Mesendoderm (in vitro differentiated cells): ENCODE results near the gene MRPL1.

ENCODE experiments used
- DNase-seq: peaks from one replicate; pipeline ENCODE4 v3.0.0; 2013
- H2AK5ac ChIP-seq: 2 replicates; pipeline ENCODE4 v1.6.1; 2013; ENCODE audit warnings: low read length, inconsistent platforms
- H2BK120ac ChIP-seq: 2 replicates; pipeline ENCODE4 v1.6.1; 2013; ENCODE audit warnings: low read depth, mild to moderate bottlenecking, low read length, moderate library complexity, mixed read lengths
- H2BK15ac ChIP-seq: replicated peaks from 2 replicates; pipeline ENCODE4 v1.6.1; 2013; ENCODE audit warnings: low read depth, mild to moderate bottlenecking, moderate library complexity
- H2BK5ac ChIP-seq: 2 replicates; pipeline ENCODE4 v1.6.1; 2013; ENCODE audit warnings: low read length, inconsistent platforms
- H3K18ac ChIP-seq: 2 replicates; pipeline ENCODE4 v1.6.1; 2013; ENCODE audit warnings: mild to moderate bottlenecking, low read length, mixed read lengths
- H3K23ac ChIP-seq: one replicate; pipeline ENCODE4 v1.6.1; 2013; ENCODE audit warnings: low read length
- H3K27ac ChIP-seq: 2 replicates; pipeline ENCODE4 v1.5.1; 2013; ENCODE audit warnings: low read depth, mild to moderate bottlenecking, inconsistent platforms, low read length, moderate library complexity
- H3K27me3 ChIP-seq: 2 replicates; pipeline ENCODE4 v1.6.1; 2013; ENCODE audit warnings: low read length, control low read depth, mild to moderate bottlenecking, inconsistent platforms; ENCODE audit not compliant: insufficient read depth, poor library complexity
- H3K36me3 ChIP-seq: 2 replicates; pipeline ENCODE4 v1.6.1; 2013; ENCODE audit warnings: low read length, inconsistent platforms; ENCODE audit not compliant: control insufficient read depth, insufficient read depth
- H3K4ac ChIP-seq: one replicate; pipeline ENCODE4 v1.6.1; 2013; ENCODE audit warnings: low read depth, mild to moderate bottlenecking, low read length, moderate library complexity
- H3K4me1 ChIP-seq: 2 replicates; pipeline ENCODE4 v1.6.1; 2013; ENCODE audit warnings: low read depth, low read length, inconsistent platforms; ENCODE audit not compliant: control insufficient read depth
- H3K4me2 ChIP-seq: 2 replicates; pipeline ENCODE4 v1.6.1; 2013; ENCODE audit warnings: low read length
- H3K4me3 ChIP-seq: 2 replicates; pipeline ENCODE4 v1.5.1; 2013; ENCODE audit warnings: mild to moderate bottlenecking, low read length
- H3K56ac ChIP-seq: one replicate; pipeline ENCODE4 v1.6.1; 2013; ENCODE audit warnings: low read length
- H3K79me1 ChIP-seq: 2 replicates; pipeline ENCODE4 v1.6.1; 2013; ENCODE audit warnings: low read length, inconsistent platforms
- H3K79me2 ChIP-seq: 2 replicates; pipeline ENCODE4 v1.6.1; 2013; ENCODE audit warnings: mild to moderate bottlenecking, low read length; ENCODE audit not compliant: control insufficient read depth, insufficient read depth
- H3K9ac ChIP-seq: 2 replicates; pipeline ENCODE4 v1.6.1; 2013; ENCODE audit warnings: low read length, inconsistent platforms
- H4K5ac ChIP-seq: one replicate; pipeline ENCODE4 v1.6.1; 2013; ENCODE audit warnings: low read length
- H4K8ac ChIP-seq: one replicate; pipeline ENCODE4 v1.6.1; 2013; ENCODE audit warnings: low read depth, mild to moderate bottlenecking, control low read depth, low read length, moderate library complexity
- WGBS: extraction: QIAGEN DNeasy Blood & Tissue Kit; methylation state at CpG from one replicate; pipeline ENCODE4 v1.1.7; 2013; ENCODE audit warnings: low lambda C conversion rate, missing lambda C conversion rate; ENCODE audit not compliant: insufficient coverage; ENCODE audit errors: extremely low coverage; 5-methylcytosine and 5-hydroxymethylcytosine counted together

The MRPL1 gene

DNA sequence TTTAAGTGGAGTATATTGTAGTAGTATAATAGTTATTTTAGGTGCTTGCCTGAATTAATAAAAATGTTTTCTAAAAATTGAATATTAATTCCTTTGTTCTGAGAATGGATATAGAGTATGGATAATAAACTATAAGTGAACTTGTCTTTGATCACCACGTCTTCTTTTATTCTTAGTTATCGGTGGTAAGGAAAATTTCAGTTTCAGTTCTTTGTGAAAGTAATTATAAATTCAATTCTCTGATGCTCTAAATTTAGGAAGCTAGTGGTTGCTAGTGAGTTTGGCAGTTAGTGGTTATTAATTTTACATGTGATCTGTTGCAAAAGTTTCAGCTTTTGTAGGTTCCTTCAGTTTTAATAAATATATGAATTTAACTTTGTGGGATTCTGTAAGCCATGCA is 30.8 kb downstream of the MRPL1 start:
- Histone ChIP-seq H3K4me2 (no peak overlapping the region), H3K18ac (no peak overlapping the region), H4K8ac (no peak overlapping the region), H3K56ac (no peak overlapping the region), H2BK120ac (no peak overlapping the region), H3K23ac (no peak overlapping the region), H3K79me1 (no peaks in the 10 kb centered on the region), H3K36me3 (no peaks in the 10 kb centered on the region), H3K27me3 (no peaks in the 10 kb centered on the region), H2BK15ac (no peak overlapping the region), H3K9ac (no peak overlapping the region), H3K4me1 (no peaks in the 10 kb centered on the region), H3K4me3 (no peak overlapping the region), H3K79me2 (no peaks in the 10 kb centered on the region), H3K4ac (no peak overlapping the region), H2BK5ac (no peak overlapping the region), H2AK5ac (no peak overlapping the region), H4K5ac (no peak overlapping the region), H3K27ac (no peak overlapping the region)
- DNase-seq = no peak
- no CpG with 5 or more reads among the region's 2 CpGs for WGBS

DNA sequence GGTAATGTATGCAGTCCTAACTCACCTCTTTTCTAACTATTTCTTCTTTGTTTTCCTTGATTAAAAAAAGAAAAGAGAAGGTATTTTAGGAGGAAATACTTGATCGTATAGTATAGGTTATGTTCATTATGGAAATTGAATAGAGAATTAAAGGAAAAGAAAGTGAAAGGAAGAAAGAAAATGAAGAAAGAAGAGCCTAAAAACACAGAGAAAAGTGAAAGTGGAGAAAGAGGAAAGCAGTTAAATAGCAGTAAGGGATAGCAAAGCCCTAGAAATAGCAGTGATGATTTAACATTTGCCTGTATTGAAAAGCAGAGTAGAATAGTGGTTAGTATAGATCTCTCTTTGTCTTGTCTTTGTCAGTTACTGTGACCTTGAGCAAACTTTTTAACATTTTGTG is 37.0 kb downstream of the MRPL1 start:
- no peaks in the 10 kb centered on the region for H3K79me2 ChIP-seq
- no peak overlapping the region for H3K9ac ChIP-seq
- no peak overlapping the region for H2BK5ac ChIP-seq
- H3K27ac ChIP-seq = no peak overlapping the region
- H3K36me3 ChIP-seq = no peaks in the 10 kb centered on the region
- no peak overlapping the region for H4K5ac ChIP-seq
- H2BK15ac ChIP-seq = no peak overlapping the region
- no peaks in the 10 kb centered on the region for H3K27me3 ChIP-seq
- no peak overlapping the region for H3K4ac ChIP-seq
- no peak overlapping the region for H3K18ac ChIP-seq
- no peak overlapping the region for H3K56ac ChIP-seq
- H3K4me2 ChIP-seq = no peak overlapping the region
- WGBS = 100% methylated on average over 1 of the region's 1 CpG
- H4K8ac ChIP-seq = no peak overlapping the region
- H2AK5ac ChIP-seq = no peak overlapping the region
- no peak for DNase-seq
- H2BK120ac ChIP-seq = no peak overlapping the region
- H3K23ac ChIP-seq = no peak overlapping the region
- H3K79me1 ChIP-seq = no peaks in the 10 kb centered on the region
- no peaks in the 10 kb centered on the region for H3K4me1 ChIP-seq
- no peak overlapping the region for H3K4me3 ChIP-seq

DNA sequence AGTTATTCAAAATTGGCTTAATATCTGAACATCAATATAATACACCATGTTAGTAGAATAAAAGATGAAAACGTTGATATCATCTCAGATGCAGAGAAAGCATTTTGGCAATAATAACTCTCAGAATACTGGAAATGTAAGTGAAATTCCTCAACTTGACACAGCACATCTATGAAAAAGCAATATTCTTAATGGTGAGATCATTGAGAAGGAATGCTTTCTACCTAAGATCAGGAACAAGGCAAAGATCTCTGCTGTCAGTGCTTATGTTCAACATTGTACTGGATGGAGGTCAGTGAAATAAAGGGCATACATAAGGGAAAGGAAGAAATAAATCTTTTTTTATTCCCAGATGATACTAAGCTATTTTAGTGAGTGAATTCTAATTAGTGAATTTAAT is 40.6 kb downstream of the MRPL1 start:
- H3K4me1 ChIP-seq = no peaks in the 10 kb centered on the region
- H4K5ac ChIP-seq = no peak overlapping the region
- H3K79me1 ChIP-seq = no peaks in the 10 kb centered on the region
- no peak overlapping the region for H3K4me2 ChIP-seq
- no CpG with 5 or more reads among the region's 1 CpG for WGBS
- H3K23ac ChIP-seq = no peak overlapping the region
- no peak overlapping the region for H3K4ac ChIP-seq
- no peaks in the 10 kb centered on the region for H3K79me2 ChIP-seq
- no peak overlapping the region for H3K4me3 ChIP-seq
- H4K8ac ChIP-seq = no peak overlapping the region
- no peak overlapping the region for H3K56ac ChIP-seq
- no peak overlapping the region for H2BK5ac ChIP-seq
- no peaks in the 10 kb centered on the region for H3K27me3 ChIP-seq
- no peak overlapping the region for H2AK5ac ChIP-seq
- no peak overlapping the region for H2BK15ac ChIP-seq
- no peak overlapping the region for H2BK120ac ChIP-seq
- H3K36me3 ChIP-seq = no peaks in the 10 kb centered on the region
- no peak overlapping the region for H3K18ac ChIP-seq
- H3K27ac ChIP-seq = no peak overlapping the region
- DNase-seq = no peak
- H3K9ac ChIP-seq = no peak overlapping the region

DNA sequence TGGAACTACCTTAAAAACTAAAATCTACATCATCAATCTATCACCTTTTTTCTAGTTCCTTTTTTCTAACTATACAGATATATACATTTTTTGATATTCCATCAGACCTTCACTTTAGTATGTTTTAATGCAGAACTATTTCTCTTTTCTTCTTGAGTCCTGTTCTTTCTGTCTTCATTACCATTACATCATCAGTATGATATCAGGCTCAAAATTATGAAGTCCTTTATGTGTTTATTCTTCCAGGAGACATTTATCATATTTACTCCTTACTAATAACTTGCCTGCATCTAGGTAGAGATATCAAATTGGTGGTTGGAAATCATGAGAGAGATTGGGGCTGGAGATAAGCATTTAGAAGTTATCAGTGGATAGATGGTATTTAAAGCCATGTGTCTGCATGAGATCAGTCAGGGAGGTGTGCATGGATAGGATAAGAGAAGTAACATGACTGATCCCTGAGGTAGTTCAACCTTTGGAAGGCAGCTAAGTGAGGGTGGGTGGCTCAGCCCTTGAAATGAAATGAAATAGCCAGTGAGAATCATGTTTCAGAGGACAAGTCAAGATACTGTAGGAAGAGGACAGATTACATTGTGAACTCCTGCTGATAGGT is 43.1 kb downstream of the MRPL1 start:
- DNase-seq = peak; percentile 77
- no peak overlapping the region for H3K4me3 ChIP-seq

DNA sequence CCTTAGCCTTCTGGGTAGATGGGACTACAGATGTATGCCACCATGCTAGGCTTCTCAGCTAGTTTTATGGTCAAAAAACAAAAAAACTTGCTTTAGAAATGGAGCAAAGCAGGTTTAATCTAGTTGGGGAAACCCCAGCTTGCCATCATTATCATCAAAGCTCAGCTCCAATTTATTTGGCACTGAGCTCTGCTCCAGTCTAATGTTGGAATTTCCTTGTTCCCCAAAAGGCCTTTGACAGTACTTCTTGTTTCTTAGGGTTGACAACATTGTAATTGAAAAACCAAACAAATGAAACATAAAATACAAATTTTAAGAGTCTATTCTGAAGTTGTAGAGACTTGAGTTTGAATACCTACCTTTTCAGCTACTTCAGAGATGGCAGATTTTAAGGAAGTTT is 48.0 kb downstream of the MRPL1 start:
- H3K27me3 ChIP-seq = no peaks in the 10 kb centered on the region
- H4K5ac ChIP-seq = no peak overlapping the region

More for the DNA sequence above, 43.1 kb downstream of the MRPL1 start:
- H3K27me3 ChIP-seq = no peaks in the 10 kb centered on the region
- H4K5ac ChIP-seq = no peak overlapping the region
- H3K9ac ChIP-seq = no peak overlapping the region
- no peak overlapping the region for H3K27ac ChIP-seq
- H2BK120ac ChIP-seq = no peak overlapping the region
- no peak overlapping the region for H3K18ac ChIP-seq
- H2BK15ac ChIP-seq = no peak overlapping the region
- no peaks in the 10 kb centered on the region for H3K36me3 ChIP-seq
- H3K56ac ChIP-seq = no peak overlapping the region
- H4K8ac ChIP-seq = no peak overlapping the region
- H3K79me1 ChIP-seq = no peaks in the 10 kb centered on the region
- H3K79me2 ChIP-seq = no peaks in the 10 kb centered on the region
- no peak overlapping the region for H3K4me2 ChIP-seq
- no peak overlapping the region for H2AK5ac ChIP-seq
- H2BK5ac ChIP-seq = no peak overlapping the region
- H3K4ac ChIP-seq = no peak overlapping the region
- H3K4me1 ChIP-seq = no peaks in the 10 kb centered on the region
- H3K23ac ChIP-seq = no peak overlapping the region

DNA sequence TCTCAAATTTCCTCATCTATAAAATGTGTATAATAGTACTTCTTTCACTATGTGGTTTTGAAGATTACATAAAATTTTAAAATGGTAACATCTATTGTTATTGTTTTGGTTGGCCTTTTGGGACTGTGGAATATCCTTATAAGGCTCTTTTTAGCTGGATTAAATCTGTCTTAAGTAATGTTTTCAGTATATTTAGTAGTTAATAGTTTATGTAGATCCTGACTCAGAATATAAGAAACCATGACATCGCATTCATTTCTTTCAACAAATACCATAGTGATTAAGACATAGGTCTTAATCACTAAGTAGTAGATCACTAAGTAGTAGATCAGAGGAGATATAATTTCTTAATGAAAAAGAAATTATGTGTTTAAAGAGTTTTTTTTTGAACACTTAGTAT is 48.5 kb downstream of the MRPL1 start:
- Histone ChIP-seq H3K79me2 (no peaks in the 10 kb centered on the region), H4K8ac (no peak overlapping the region), H3K56ac (no peak overlapping the region), H3K4me2 (no peak overlapping the region), H3K36me3 (no peaks in the 10 kb centered on the region), H3K4me3 (no peak overlapping the region), H3K18ac (no peak overlapping the region), H3K79me1 (no peaks in the 10 kb centered on the region), H3K9ac (no peak overlapping the region), H3K23ac (no peak overlapping the region), H3K4ac (no peak overlapping the region), H2BK5ac (no peak overlapping the region), H4K5ac (no peak overlapping the region), H3K27ac (no peak overlapping the region), H3K4me1 (no peaks in the 10 kb centered on the region), H2AK5ac (no peak overlapping the region), H2BK120ac (no peak overlapping the region), H3K27me3 (no peaks in the 10 kb centered on the region), H2BK15ac (no peak overlapping the region)
- DNase-seq = no peak
- WGBS = no CpG with 5 or more reads among the region's 1 CpG

More for the DNA sequence above, 48.0 kb downstream of the MRPL1 start:
- Histone ChIP-seq H4K8ac (no peak overlapping the region), H3K27ac (no peak overlapping the region), H3K4me1 (no peaks in the 10 kb centered on the region), H3K9ac (no peak overlapping the region), H3K36me3 (no peaks in the 10 kb centered on the region), H2BK120ac (no peak overlapping the region), H2AK5ac (no peak overlapping the region), H3K79me2 (no peaks in the 10 kb centered on the region), H3K18ac (no peak overlapping the region), H3K4me3 (no peak overlapping the region), H3K79me1 (no peaks in the 10 kb centered on the region), H3K4ac (no peak overlapping the region), H2BK15ac (no peak overlapping the region), H3K23ac (no peak overlapping the region), H3K4me2 (no peak overlapping the region), H3K56ac (no peak overlapping the region), H2BK5ac (no peak overlapping the region)
- DNase-seq = no peak
